NT2/D1 (cell line): Measurements from ENCODE around the gene EEF1A2.

Source experiments
- SUZ12 ChIP-seq: IDR thresholded peaks from 2 replicates; pipeline ENCODE4 v1.6.1; 2011; ENCODE audit not compliant: insufficient read length, insufficient read depth; ENCODE audit errors: extremely low read depth
- YY1 ChIP-seq: IDR thresholded peaks from 2 replicates; pipeline ENCODE4 v1.6.1; 2011; ENCODE audit not compliant: insufficient read length, insufficient read depth

DNA sequence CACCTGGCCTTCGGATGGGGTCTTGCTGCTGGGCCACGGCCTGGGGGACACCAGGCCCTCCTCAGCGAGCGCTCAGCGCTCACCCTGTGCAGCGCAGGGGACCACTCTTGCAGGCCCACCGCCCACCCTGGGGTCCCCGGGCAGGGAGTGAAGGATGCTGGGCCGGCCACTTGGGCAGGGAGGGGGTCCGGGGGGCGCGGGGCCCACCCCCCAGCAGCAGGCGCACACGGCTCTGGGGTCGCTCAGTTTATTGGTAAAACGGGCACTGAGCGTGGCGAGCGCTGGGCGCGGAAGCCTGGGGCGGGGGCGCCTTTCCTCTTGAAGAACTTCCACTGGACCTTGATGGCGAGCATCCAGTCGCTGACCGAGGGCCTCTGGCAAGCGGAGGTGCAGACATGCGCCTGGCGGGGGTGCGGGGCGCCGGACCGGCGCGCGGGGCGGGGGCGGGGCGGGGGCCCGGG lies 11.1 kb downstream of the EEF1A2 start:
- TF ChIP-seq YY1 (no peak), SUZ12 (no peak)
